ENCODE measurements around the gene SNX14. TPM values are rescaled to one million over a fixed set of nuclear protein-coding genes. Genes with fewer than 3 reads are reported as not detected.
A peak's percentile ranks its signal among the peaks of the same experiment; 100 is the strongest.

Gene SNX14
- total and polyA plus RNA-seq, 2 donors (not counting 3 experiments of a cell fraction or from before 2014, with no cell fraction given): 41.3 to 74.3 TPM

GRCh38 chr6:85640821-85641220, 47.2 kb upstream of the SNX14 start:
- H3K27ac ChIP-seq (ENCODE audit: insufficient read depth, low read depth, low read length): no peak overlapping the region
- no peaks in the 10 kb centered on the region for H3K9me3 ChIP-seq (replicated peaks; ENCODE audit: control insufficient read depth, insufficient read depth, low read length)
- intact Hi-C loops (cut with micrococcal nuclease): loop anchor here (2.0 to 5.0 kb wide), 2 partner anchors 16 to 879 kb away; partner anchors contain the start of gene TBX18
- H3K9me1 ChIP-seq (replicated peaks; ENCODE audit: control insufficient read depth, extremely low read depth, insufficient read depth, low read length): no peaks in the 10 kb centered on the region
- FAIRE-seq (no peak), DNase-seq (ENCODE audit: low read depth, low spot score) (peak; percentile 9)
- peaks cover 5% of the 10 kb centered on the region for H4K20me1 ChIP-seq (replicated peaks; ENCODE audit: control insufficient read depth, extremely low read depth, insufficient read depth, low read length)
- peaks cover 27% of the 10 kb centered on the region for H3K4me1 ChIP-seq (ENCODE audit: control insufficient read depth, extremely low read depth, insufficient read depth, low read length)
- H3K27me3 ChIP-seq (ENCODE audit: control insufficient read depth in 2 of 2, insufficient read depth in 2 of 2, low read length in 2 of 2): no peaks in the 10 kb centered on the region
- ChIA-PET CTCF (interaction anchor here (1.5 to 9.2 kb wide), 2 partner anchors 9 to 35 kb away, joined by 6 to 78 read pairs; no protein-coding TSS in a partner anchor), POLR2A (interaction anchor here (10.4 kb wide), 1 partner anchor 36 kb away, joined by 372 read pairs; no protein-coding TSS in a partner anchor)
- peak overlapping the region; percentile 49 to 87 (median 77) for H3K4me3 ChIP-seq (replicated peaks in 1 of 3; ENCODE audit: insufficient read depth in 1 of 3, low read depth in 1 of 3, low read length in 3 of 3)
- no peak overlapping the region for H2AFZ ChIP-seq (ENCODE audit: low read depth, low read length)
- BruUV-seq (replicated peaks): no TSS peak
- TF ChIP-seq GATA2 (IDR thresholded peaks at IDR 0.05; ENCODE audit: insufficient read depth, insufficient read length, low read depth, low read length): no peak
- no peak for TF ChIP-seq EZH2 (IDR thresholded peaks at IDR 0.05; ENCODE audit: borderline replicate concordance, low read depth, low read length, severe bottlenecking)
- TF ChIP-seq POLR2AphosphoS5 (IDR thresholded peaks at IDR 0.05; ENCODE audit: insufficient read depth, low read depth, low read length): no peak
- no peak for TF ChIP-seq POLR2A (IDR thresholded peaks at IDR 0.05; ENCODE audit: low read depth, low read length)
- TF ChIP-seq MYC (IDR thresholded peaks at IDR 0.05; ENCODE audit: low read depth, low read length): no peak
- no peak for TF ChIP-seq CTCF (IDR thresholded peaks at IDR 0.05; ENCODE audit: extremely low read depth in 1 of 2, insufficient read depth in 1 of 2, low read depth in 1 of 2, low read length in 2 of 2)
- TF ChIP-seq, protein P1, sequence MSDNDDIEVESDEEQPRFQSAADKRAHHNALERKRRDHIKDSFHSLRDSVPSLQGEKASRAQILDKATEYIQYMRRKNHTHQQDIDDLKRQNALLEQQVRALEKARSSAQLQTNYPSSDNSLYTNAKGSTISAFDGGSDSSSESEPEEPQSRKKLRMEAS (IDR thresholded peaks at IDR 0.05; ENCODE audit: insufficient read depth, insufficient read length): no peak
- TF ChIP-seq FOS (IDR thresholded peaks at IDR 0.05; ENCODE audit: borderline replicate concordance, insufficient read depth, low read length): no peak
- H3K9ac ChIP-seq (replicated peaks; ENCODE audit: extremely low read depth, insufficient read depth, low read length): peak overlapping the region; percentile 78
- peaks cover 12 to 24% of the 10 kb centered on the region in 2 experiments for H3K36me3 ChIP-seq (ENCODE audit: control insufficient read depth in 2 of 2, extremely low read depth in 1 of 2, insufficient read depth in 2 of 2, low read length in 2 of 2)
- peaks cover 69% of the 10 kb centered on the region for H3K79me2 ChIP-seq (ENCODE audit: control insufficient read depth, insufficient read depth, low read length)
- peak overlapping the region; percentile 60 for H3K4me2 ChIP-seq (ENCODE audit: insufficient read depth, low read length)
- dilution Hi-C loops (cut with MboI; ENCODE audit: extremely low pct_ligation_motif_present, low sequenced_read_pairs): no loop called here

Measured in endothelial cell of umbilical vein (primary cell).